Measurements from ENCODE around the gene EID1.

- TF ChIP-seq MAX (IDR thresholded peaks at IDR 0.05; ENCODE audit: insufficient read depth, insufficient read length) (no peak), POLR2A (IDR thresholded peaks at IDR 0.05; ENCODE audit: low read depth, low read length) (no peak)
Measured at GRCh38 chr15:48891232-48891765, 13.4 kb downstream of the EID1 start.
